Omental fat pad (tissue), 4 donors: ENCODE measurements around the gene NFIL3. TPM values are rescaled to one million over a fixed set of nuclear protein-coding genes. Genes with fewer than 3 reads are reported as not detected.

ENCODE experiments used
- ATAC-seq: fragments of 150-250 bp; one replicate; pipeline ENCODE4 v1.9.1; 2016; ENCODE audit warnings: mild to moderate bottlenecking, moderate library complexity; ENCODE audit not compliant: low FRiP score
- DNase-seq: peaks from one replicate; pipeline ENCODE4 v3.0.0-alpha.2; 2019; ENCODE audit warnings: low spot score
- total RNA-seq, 4 donors: library from RNA; depleted of rRNA; stranded (reverse); fragments of >200 nt; gene quantifications; one replicate each; pipeline ENCODE4 v1.1.0, GENCODE V29; 2016
- TF ChIP-seq, protein P1 (sequence below), 3 donors: fragments of 450-650 bp; IDR thresholded peaks; one replicate each; pipeline ENCODE4 v1.5.1; 2016 to 2017; ENCODE audit warnings: antibody characterized with exemption in 3 of 3, mild to moderate bottlenecking in 3 of 3, moderate library complexity in 2 of 3

Gene NFIL3
- total RNA-seq, 4 donors from 2014 or later = 51.9 to 247 (median 111) TPM

DNA sequence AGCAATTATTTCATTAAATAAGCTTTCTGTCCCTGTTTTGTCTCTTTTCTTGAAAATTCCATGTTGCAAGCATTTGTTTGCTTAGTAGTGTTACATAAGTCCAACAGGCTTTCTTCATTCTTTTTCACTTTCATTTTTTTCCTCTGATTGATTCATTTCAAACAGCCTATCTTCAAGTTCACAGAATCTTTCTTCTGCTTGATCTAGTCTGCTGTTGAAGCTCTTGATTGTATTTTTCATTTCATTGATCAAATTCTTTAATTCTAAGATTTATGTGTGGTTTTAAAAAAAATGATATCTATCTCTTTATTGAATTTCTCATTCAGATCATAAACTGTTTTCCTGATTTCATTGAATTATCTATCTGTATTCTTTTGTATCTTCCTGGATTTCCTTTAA lies 20.4 kb upstream of the NFIL3 start:
- ATAC-seq (no peak), DNase-seq (no peak)
- TF ChIP-seq, protein P1, sequence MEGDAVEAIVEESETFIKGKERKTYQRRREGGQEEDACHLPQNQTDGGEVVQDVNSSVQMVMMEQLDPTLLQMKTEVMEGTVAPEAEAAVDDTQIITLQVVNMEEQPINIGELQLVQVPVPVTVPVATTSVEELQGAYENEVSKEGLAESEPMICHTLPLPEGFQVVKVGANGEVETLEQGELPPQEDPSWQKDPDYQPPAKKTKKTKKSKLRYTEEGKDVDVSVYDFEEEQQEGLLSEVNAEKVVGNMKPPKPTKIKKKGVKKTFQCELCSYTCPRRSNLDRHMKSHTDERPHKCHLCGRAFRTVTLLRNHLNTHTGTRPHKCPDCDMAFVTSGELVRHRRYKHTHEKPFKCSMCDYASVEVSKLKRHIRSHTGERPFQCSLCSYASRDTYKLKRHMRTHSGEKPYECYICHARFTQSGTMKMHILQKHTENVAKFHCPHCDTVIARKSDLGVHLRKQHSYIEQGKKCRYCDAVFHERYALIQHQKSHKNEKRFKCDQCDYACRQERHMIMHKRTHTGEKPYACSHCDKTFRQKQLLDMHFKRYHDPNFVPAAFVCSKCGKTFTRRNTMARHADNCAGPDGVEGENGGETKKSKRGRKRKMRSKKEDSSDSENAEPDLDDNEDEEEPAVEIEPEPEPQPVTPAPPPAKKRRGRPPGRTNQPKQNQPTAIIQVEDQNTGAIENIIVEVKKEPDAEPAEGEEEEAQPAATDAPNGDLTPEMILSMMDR (IDR thresholded peaks at IDR 0.05) = no peak

DNA sequence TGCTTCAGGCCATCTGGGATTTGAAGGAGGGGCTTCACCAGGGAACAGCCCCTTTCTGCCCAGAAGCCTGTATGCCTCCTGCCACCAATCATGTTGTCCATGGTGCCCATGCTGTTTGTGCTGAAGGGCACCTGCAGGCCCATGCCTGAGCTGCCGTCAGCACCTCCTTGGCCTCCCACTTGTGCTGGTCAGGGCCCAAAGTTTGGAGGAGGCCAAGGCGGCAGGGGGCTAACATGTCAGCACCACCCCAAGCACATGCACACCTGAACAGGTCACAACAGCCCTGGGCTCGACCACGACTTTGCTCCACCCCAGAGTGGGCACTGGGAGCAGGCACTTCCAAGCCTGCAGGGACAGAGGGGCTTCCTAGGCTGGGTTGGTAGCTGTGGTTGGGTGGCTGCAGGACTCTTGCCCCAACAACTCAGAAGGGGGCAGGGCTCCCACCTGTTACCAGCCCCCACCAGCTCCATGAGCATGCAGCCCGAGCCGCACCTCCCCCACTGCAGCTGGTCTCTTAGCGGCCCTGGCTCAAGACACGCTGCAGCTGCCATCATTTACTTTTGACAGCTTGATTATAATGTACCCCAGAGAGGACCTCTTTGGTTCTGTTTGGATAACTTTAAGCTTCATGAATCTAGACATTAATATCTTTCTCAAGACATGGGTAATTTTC lies 19.8 kb upstream of the NFIL3 start:
- DNase-seq (no peak), ATAC-seq (no peak)
- TF ChIP-seq, protein P1 (IDR thresholded peaks at IDR 0.05) = no peak

DNA sequence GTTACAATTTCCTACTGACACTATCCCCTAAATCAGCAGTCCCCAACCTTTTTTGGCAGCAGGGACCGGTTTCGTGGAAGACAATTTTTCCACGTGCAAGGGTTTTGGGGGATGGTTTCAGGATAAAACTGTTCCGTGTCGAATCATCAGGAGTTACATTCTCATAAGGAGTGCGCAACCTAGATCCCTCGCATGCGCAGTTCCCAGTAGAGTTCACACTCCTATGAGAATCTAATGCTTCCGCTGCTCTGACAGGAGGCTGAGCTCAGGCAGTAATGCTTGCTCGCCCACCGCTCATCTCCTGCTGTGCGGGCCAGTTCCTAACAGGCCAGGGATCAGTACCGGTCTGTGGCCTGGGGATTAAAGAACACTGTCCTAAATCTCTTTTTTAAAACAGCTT lies 13.2 kb upstream of the NFIL3 start:
- ATAC-seq = no peak

DNA sequence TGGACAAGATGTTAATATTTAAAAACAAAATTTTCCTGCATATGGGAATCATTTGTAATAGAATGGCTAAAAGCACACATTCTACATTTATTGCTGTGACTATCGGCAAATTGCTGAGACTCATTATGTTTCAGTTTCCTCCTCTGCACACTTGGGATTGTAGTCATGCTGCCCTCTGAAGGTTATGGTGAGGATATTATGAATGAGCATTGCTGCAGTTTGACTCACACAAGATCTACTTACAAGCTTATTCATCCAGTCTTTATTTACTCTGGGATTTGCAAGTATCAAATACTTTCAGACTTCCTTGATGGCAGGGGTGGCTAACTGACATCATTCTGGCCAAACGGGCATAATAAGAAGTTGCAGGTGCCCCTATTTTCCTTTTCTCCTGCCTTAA lies 9.5 kb upstream of the NFIL3 start:
- TF ChIP-seq, protein P1 (IDR thresholded peaks at IDR 0.05) = no peak
- DNase-seq (no peak), ATAC-seq (peak; percentile 63)

More for the DNA sequence above, 13.2 kb upstream of the NFIL3 start:
- TF ChIP-seq, protein P1 (IDR thresholded peaks at IDR 0.05) = no peak
- DNase-seq = no peak

DNA sequence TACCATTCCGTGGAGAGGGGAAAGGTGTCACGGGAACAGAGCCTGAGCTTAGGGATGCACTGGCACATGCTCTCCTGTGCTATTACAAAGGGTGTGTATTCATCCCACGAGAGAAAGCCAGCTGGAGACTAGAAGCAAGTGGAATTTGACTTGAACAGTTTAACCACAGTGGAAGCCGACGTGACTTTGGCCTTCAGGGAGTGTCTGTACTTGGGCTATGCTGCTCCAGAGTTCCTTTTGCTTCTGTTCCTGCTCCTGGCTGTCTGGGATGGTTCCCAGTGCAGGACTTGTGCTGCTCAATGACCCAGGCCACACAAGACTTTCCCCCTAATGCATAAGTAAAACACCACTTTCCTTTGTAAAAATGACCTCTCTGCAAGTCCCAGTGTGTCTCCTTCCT lies 7.9 kb upstream of the NFIL3 start:
- ATAC-seq (no peak), DNase-seq (no peak)
- TF ChIP-seq, protein P1 (IDR thresholded peaks at IDR 0.05) = no peak

DNA sequence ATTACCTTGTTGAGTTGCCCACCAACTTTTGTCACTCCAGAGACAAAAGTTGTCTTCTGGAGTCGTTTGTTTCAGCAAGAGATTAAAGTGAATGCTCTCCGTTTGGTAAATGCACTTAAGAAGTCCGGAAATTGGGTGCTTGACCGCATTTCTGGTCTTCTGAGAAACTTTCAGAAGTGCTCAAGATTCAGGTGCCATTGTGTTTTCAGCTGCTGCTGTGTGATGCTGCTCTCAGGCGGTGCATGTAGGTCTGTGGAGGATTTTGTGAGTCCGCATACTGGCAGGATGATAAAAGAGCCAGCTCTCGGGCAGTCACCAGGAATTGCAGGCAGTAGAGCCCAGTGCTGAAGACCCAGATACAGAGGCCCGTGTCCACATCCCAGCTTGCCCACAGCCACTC lies 5.9 kb upstream of the NFIL3 start:
- TF ChIP-seq, protein P1 (IDR thresholded peaks at IDR 0.05) = no peak
- ATAC-seq = no peak
- DNase-seq = no peak

DNA sequence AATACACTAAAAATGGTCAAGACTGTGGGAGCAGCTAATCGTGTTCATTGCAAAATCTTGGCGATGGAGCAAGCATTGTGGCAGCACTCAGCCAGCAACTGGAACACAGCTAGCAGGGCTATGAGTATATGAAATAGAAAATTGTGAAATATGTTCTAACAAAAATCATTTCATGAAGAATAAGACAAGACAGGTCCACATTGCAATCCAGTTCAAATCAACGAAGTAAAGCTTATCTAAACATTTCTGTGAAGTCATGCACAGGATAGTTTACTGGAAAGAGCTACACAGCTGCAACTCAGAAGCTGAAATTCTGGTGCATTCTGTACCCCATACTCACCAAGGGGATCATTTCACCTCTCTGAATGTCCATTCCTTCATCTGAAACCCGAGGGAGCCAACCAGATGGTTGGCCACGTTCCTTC lies 5.3 kb upstream of the NFIL3 start:
- ATAC-seq (peak; percentile 67), DNase-seq (no peak)
- TF ChIP-seq, protein P1 (IDR thresholded peaks at IDR 0.05) = no peak
